CD14-positive monocyte (primary cell): Measurements from ENCODE around the gene HELB. TPM values are rescaled to one million over a fixed set of nuclear protein-coding genes. Genes with fewer than 3 reads are reported as not detected.

ENCODE experiments used
- DNase-seq, 3 donors: peaks; one replicate each; pipeline ENCODE4 v3.0.0-alpha.2; 2011 to 2022
- H2AFZ ChIP-seq: 2 replicates; pipeline ENCODE4 v1.6.0; 2012; ENCODE audit warnings: mild to moderate bottlenecking, low read depth, low read length, inconsistent platforms; ENCODE audit not compliant: insufficient read depth, poor library complexity, severe bottlenecking
- H3K27ac ChIP-seq, 2 donors: 1 replicate in 1 of 2; 2 replicates in 1 of 2; pipeline ENCODE4 v1.5.1; 2012 to 2013; ENCODE audit warnings: low read length in 2 of 2, control low read depth in 1 of 2, inconsistent platforms in 1 of 2, low read depth in 1 of 2, mild to moderate bottlenecking in 1 of 2
- H3K27me3 ChIP-seq, 2 donors: one replicate each; pipeline versions ENCODE4 v1.6.0 to v1.6.1; 2011 to 2013; ENCODE audit warnings: low read length in 2 of 2; ENCODE audit not compliant: control insufficient read depth in 2 of 2, insufficient read depth in 2 of 2
- H3K36me3 ChIP-seq, 2 donors: replicated peaks in 1 of 2; 1 replicate in 1 of 2; 2 replicates in 1 of 2; pipeline versions ENCODE4 v1.5.1 to v1.6.1; 2012 to 2013; ENCODE audit warnings: low read length in 2 of 2, control low read depth in 1 of 2, inconsistent platforms in 1 of 2, mild to moderate bottlenecking in 1 of 2; ENCODE audit not compliant: insufficient read depth in 2 of 2, control insufficient read depth in 1 of 2
- H3K4me1 ChIP-seq, 2 donors: 1 replicate in 1 of 2; 2 replicates in 1 of 2; pipeline versions ENCODE4 v1.5.1 to v1.6.1; 2012 to 2013; ENCODE audit warnings: low read length in 2 of 2, control low read depth in 1 of 2, inconsistent platforms in 1 of 2, mild to moderate bottlenecking in 1 of 2, moderate library complexity in 1 of 2; ENCODE audit not compliant: insufficient read depth in 2 of 2, control insufficient read depth in 1 of 2
- H3K4me2 ChIP-seq: replicated peaks from 2 replicates; pipeline ENCODE3; 2012; ENCODE audit warnings: low read length, moderate library complexity, mild to moderate bottlenecking; ENCODE audit not compliant: poor library complexity, severe bottlenecking; ENCODE audit errors: extremely low read depth
- H3K4me3 ChIP-seq, 3 experiments: fragments of 200-600 bp in 1 of 3; sonication (generic) in 1 of 3; replicated peaks in 1 of 3; 1 replicate in 2 of 3; 2 replicates in 1 of 3; pipeline ENCODE4 v1.5.1; 2011 to 2013; ENCODE audit warnings: low read length in 3 of 3, mild to moderate bottlenecking in 3 of 3, control low read depth in 2 of 3, low read depth in 2 of 3, inconsistent platforms in 1 of 3, moderate library complexity in 1 of 3
- H3K79me2 ChIP-seq: 2 replicates; pipeline ENCODE4 v1.6.0; 2012; ENCODE audit warnings: mild to moderate bottlenecking, control low read depth, inconsistent platforms, low read length, moderate library complexity; ENCODE audit not compliant: insufficient read depth
- H3K9ac ChIP-seq: 2 replicates; pipeline ENCODE4 v1.6.0; 2017; ENCODE audit warnings: low read length, mild to moderate bottlenecking; ENCODE audit not compliant: insufficient read depth, poor library complexity, severe bottlenecking
- H3K9me3 ChIP-seq, 2 donors: replicated peaks in 1 of 2; 1 replicate in 1 of 2; 2 replicates in 1 of 2; pipeline versions ENCODE4 v1.5.1 to v1.6.1; 2012 to 2013; ENCODE audit warnings: low read length in 2 of 2, control low read depth in 1 of 2; ENCODE audit not compliant: control insufficient read depth in 1 of 2, insufficient read depth in 1 of 2
- H4K20me1 ChIP-seq: 2 replicates; pipeline ENCODE4 v1.6.0; 2012; ENCODE audit warnings: mild to moderate bottlenecking, low read length, control low read depth, moderate library complexity; ENCODE audit not compliant: insufficient read depth
- H3K27ac Mint-ChIP-seq, 7 donors: one replicate each; pipeline ENCODE4 v1.8.0; 2020; ENCODE audit warnings: mild to moderate bottlenecking in 7 of 7, mixed read lengths in 7 of 7, moderate library complexity in 6 of 7, inconsistent platforms in 2 of 7
- H3K27me3 Mint-ChIP-seq, 3 donors: one replicate each; pipeline ENCODE4 v1.8.0; 2021 to 2022; ENCODE audit warnings: low read depth in 3 of 3, mild to moderate bottlenecking in 3 of 3, mixed read lengths in 3 of 3, moderate library complexity in 3 of 3, inconsistent platforms in 1 of 3
- H3K36me3 Mint-ChIP-seq, 2 donors: one replicate each; pipeline ENCODE4 v1.8.0; 2020; ENCODE audit warnings: mixed read lengths in 2 of 2, inconsistent platforms in 1 of 2, mild to moderate bottlenecking in 1 of 2
- H3K4me1 Mint-ChIP-seq: one replicate; pipeline ENCODE4 v1.8.0; 2020; ENCODE audit warnings: mild to moderate bottlenecking, mixed read lengths
- H3K4me3 Mint-ChIP-seq, 2 donors: one replicate each; pipeline ENCODE4 v1.8.0; 2020; ENCODE audit warnings: mild to moderate bottlenecking in 2 of 2, mixed read lengths in 2 of 2, moderate library complexity in 1 of 2
- H3K9me3 Mint-ChIP-seq, 7 donors: one replicate each; pipeline ENCODE4 v1.8.0; 2020 to 2022; ENCODE audit warnings: mixed read lengths in 7 of 7, mild to moderate bottlenecking in 6 of 7, moderate library complexity in 6 of 7, inconsistent platforms in 2 of 7
- WGBS: methylation state at CpG from one replicate; pipeline ENCODE4 v1.1.5; 2013; ENCODE audit warnings: missing lambda C conversion rate; ENCODE audit not compliant: insufficient coverage; 5-methylcytosine and 5-hydroxymethylcytosine counted together
- intact Hi-C, 2 donors: fragments of 100-400 bp; cut with micrococcal nuclease; formaldehyde crosslinking; loops; one replicate each; pipeline versions ENCODE4 v1.15.0 to v1.15.1; 2023
- polyA plus RNA-seq, 3 donors: library from polyadenylated mRNA; depleted of rRNA in 1 of 3; unstranded in 2 of 3; stranded (reverse) in 1 of 3; fragments of 300-500 nt in 2 of 3; fragments of >200 nt in 1 of 3; fragmentation: Illumina TruSeq in 2 of 3; gene quantifications; 1 replicate in 2 of 3; 2 replicates in 1 of 3; pipeline ENCODE4 v1.2.3, GENCODE V29; 2012 to 2021
- TF ChIP-seq, protein P1 (sequence below): fragments of 200-600 bp; IDR thresholded peaks from one replicate; pipeline ENCODE4 v1.8.0; 2022; ENCODE audit warnings: antibody characterized with exemption, mild to moderate bottlenecking

HELB gene
- polyA plus RNA-seq, 3 donors: 1.8 to 3.4 (median 3.0) TPM

DNA sequence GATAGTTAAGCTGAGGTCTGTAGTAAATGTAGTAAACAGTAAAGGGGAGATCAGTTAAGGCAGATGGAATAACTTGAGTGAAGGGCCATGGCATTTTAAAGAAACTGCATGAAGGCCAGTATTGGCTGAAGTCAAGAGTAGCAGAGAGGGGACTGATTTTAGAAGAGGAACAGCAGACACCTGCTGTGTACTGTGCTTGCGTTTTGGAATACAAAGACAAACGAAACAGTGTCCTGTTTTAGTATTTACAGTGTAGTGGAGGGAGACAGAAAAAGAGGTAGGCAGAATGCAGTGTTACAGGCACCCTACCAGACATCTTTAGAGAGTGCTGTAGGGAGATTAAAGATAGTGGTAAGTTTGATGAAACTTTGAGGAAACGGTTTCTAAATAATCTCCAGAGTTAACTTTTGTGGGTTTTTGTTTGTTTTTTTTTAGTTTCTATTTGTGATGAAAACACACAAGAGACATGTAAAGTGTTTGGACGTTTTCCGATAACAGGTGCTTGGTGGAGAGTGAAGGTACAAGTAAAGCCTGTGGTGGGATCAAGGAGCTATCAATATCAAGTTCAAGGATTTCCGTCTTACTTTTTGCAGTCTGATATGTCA is 2.1 kb downstream of the HELB start:
- H3K4me1 ChIP-seq: peaks cover 20 to 31% of the 10 kb centered on the region in 2 donors
- H3K4me2 ChIP-seq: peak overlapping the region; percentile 81
- H3K4me3 ChIP-seq: peak overlapping the region in 2 of 3 experiments; percentile 92 to 97
- intact Hi-C loops: loop anchor here in 1 of 2 donors (10.0 kb wide), 1 partner anchor 160 kb away; no protein-coding TSS in a partner anchor
- Mint-ChIP-seq H3K27me3 (peaks cover 0 to 2% (median 0%) of the 10 kb centered on the region in 3 donors), H3K4me1 (peaks cover 34% of the 10 kb centered on the region), H3K4me3 (peak overlapping the region; percentile 40 to 80), H3K36me3 (peaks cover 21 to 27% of the 10 kb centered on the region in 2 donors), H3K27ac (peak overlapping the region in 5 of 7 donors; percentile 18 to 73 (median 47)), H3K9me3 (peaks cover 0 to 2% (median 0%) of the 10 kb centered on the region in 7 donors)
- no peaks in the 10 kb centered on the region for H3K27me3 ChIP-seq
- peaks cover 58% of the 10 kb centered on the region for H3K79me2 ChIP-seq
- peak overlapping the region; percentile 38 for H2AFZ ChIP-seq
- TF ChIP-seq, protein P1, sequence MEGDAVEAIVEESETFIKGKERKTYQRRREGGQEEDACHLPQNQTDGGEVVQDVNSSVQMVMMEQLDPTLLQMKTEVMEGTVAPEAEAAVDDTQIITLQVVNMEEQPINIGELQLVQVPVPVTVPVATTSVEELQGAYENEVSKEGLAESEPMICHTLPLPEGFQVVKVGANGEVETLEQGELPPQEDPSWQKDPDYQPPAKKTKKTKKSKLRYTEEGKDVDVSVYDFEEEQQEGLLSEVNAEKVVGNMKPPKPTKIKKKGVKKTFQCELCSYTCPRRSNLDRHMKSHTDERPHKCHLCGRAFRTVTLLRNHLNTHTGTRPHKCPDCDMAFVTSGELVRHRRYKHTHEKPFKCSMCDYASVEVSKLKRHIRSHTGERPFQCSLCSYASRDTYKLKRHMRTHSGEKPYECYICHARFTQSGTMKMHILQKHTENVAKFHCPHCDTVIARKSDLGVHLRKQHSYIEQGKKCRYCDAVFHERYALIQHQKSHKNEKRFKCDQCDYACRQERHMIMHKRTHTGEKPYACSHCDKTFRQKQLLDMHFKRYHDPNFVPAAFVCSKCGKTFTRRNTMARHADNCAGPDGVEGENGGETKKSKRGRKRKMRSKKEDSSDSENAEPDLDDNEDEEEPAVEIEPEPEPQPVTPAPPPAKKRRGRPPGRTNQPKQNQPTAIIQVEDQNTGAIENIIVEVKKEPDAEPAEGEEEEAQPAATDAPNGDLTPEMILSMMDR: no peak
- no peaks in the 10 kb centered on the region for H3K9me3 ChIP-seq
- no peak for DNase-seq
- 8% methylated on average over 3 of the region's 6 CpGs for WGBS
- H3K36me3 ChIP-seq: peaks cover 4 to 27% of the 10 kb centered on the region in 2 donors
- H3K27ac ChIP-seq: peak overlapping the region in 1 of 2 donors; percentile 23
- peak overlapping the region; percentile 10 for H3K9ac ChIP-seq
- no peaks in the 10 kb centered on the region for H4K20me1 ChIP-seq

- Mint-ChIP-seq H3K9me3 (no peaks in the 10 kb centered on the region), H3K27ac (no peak overlapping the region), H3K4me3 (no peak overlapping the region), H3K4me1 (peaks cover 31% of the 10 kb centered on the region), H3K27me3 (no peaks in the 10 kb centered on the region), H3K36me3 (peaks cover 56 to 62% of the 10 kb centered on the region in 2 donors)
- H3K79me2 ChIP-seq: peaks cover 81% of the 10 kb centered on the region
- H3K4me3 ChIP-seq: no peak overlapping the region
- H3K27me3 ChIP-seq: no peaks in the 10 kb centered on the region
- intact Hi-C loops: loop anchor here in 1 of 2 donors (10.0 kb wide), 1 partner anchor 165 kb away; no protein-coding TSS in a partner anchor
- no peak for DNase-seq
- no peak overlapping the region for H3K4me2 ChIP-seq
- peaks cover 17 to 59% of the 10 kb centered on the region in 2 donors for H3K36me3 ChIP-seq
- TF ChIP-seq, protein P1: no peak
- WGBS: no CpG with 5 or more reads among the region's 1 CpG
- H4K20me1 ChIP-seq: no peaks in the 10 kb centered on the region
- H3K4me1 ChIP-seq: peaks cover 1 to 9% of the 10 kb centered on the region in 2 donors
- no peak overlapping the region for H3K9ac ChIP-seq
- H3K9me3 ChIP-seq: no peaks in the 10 kb centered on the region
- no peak overlapping the region for H2AFZ ChIP-seq
- no peak overlapping the region for H3K27ac ChIP-seq
These were observed 7.3 kb downstream of the HELB start for GRCh38 chr12:66309606-66310005.
